ENCODE data around the gene LGR4.

GRCh38 chr11:27514558-27514957 lies 42.0 kb upstream of the LGR4 start:
- no peak for TF ChIP-seq ZKSCAN1 (IDR thresholded peaks at IDR 0.05; ENCODE audit: low read length)
- TF ChIP-seq ZNF788 (CRISPR knock-in tag; IDR thresholded peaks at IDR 0.05; ENCODE audit: borderline replicate concordance), result no peak
- TF ChIP-seq CTCF (CRISPR knock-in tag; IDR thresholded peaks at IDR 0.05), result no peak
- TF ChIP-seq NFAT5 (CRISPR knock-in tag; IDR thresholded peaks at IDR 0.05), result no peak

Measured in HepG2 (cell line).